Natural killer cell (primary cell): Measurements from ENCODE around the gene ARHGEF37. TPM values are rescaled to one million over a fixed set of nuclear protein-coding genes. Genes with fewer than 3 reads are reported as not detected.
"Not testable (repeated sequence)": the region's sequence is repeated elsewhere in the genome, so short reads cannot be mapped to it uniquely, and the experiment has no call there.

Experiments
- ATAC-seq, 3 donors: fragments of 150-1000 bp in 2 of 3; fragments of 200-7000 bp in 1 of 3; cut with Tn5 transposase; 1 replicate in 1 of 3; 2 replicates in 2 of 3; pipeline ENCODE4 v1.10.0; 2021; ENCODE audit warnings: mild to moderate bottlenecking in 2 of 3, moderate library complexity in 2 of 3
- DNase-seq, 2 donors: peaks; one replicate each; pipeline versions ENCODE4 v3.0.0 to v3.0.0-alpha.2; 2013 to 2021; ENCODE audit warnings: mixed read lengths in 1 of 2
- H3K27ac ChIP-seq: one replicate; pipeline ENCODE4 v1.5.1; 2013; ENCODE audit warnings: mild to moderate bottlenecking, low read length
- H3K27me3 ChIP-seq: one replicate; pipeline ENCODE4 v1.6.1; 2013; ENCODE audit warnings: low read length; ENCODE audit not compliant: control insufficient read depth, insufficient read depth
- H3K36me3 ChIP-seq: one replicate; pipeline ENCODE4 v1.6.1; 2013; ENCODE audit warnings: low read length; ENCODE audit not compliant: control insufficient read depth, insufficient read depth
- H3K4me1 ChIP-seq: one replicate; pipeline ENCODE4 v1.6.1; 2013; ENCODE audit warnings: low read length; ENCODE audit not compliant: control insufficient read depth, insufficient read depth
- H3K4me3 ChIP-seq: one replicate; pipeline ENCODE4 v1.5.1; 2013; ENCODE audit warnings: low read length
- H3K9me3 ChIP-seq: one replicate; pipeline ENCODE4 v1.6.1; 2013; ENCODE audit warnings: low read length; ENCODE audit not compliant: control insufficient read depth, insufficient read depth
- H3K27ac Mint-ChIP-seq, 2 donors: one replicate each; pipeline ENCODE4 v1.8.0; 2022; ENCODE audit warnings: mild to moderate bottlenecking in 2 of 2, mixed read lengths in 2 of 2, moderate library complexity in 1 of 2
- H3K27me3 Mint-ChIP-seq, 2 donors: one replicate each; pipeline ENCODE4 v1.8.0; 2022; ENCODE audit warnings: low read depth in 2 of 2, mixed read lengths in 2 of 2
- H3K36me3 Mint-ChIP-seq: one replicate; pipeline ENCODE4 v1.8.0; 2022; ENCODE audit warnings: mixed read lengths
- H3K4me1 Mint-ChIP-seq, 2 donors: one replicate each; pipeline ENCODE4 v1.8.0; 2022; ENCODE audit warnings: mixed read lengths in 2 of 2
- H3K4me3 Mint-ChIP-seq: one replicate; pipeline ENCODE4 v1.8.0; 2022; ENCODE audit warnings: mild to moderate bottlenecking, moderate library complexity, mixed read lengths
- H3K9me3 Mint-ChIP-seq, 2 donors: one replicate each; pipeline ENCODE4 v1.8.0; 2022; ENCODE audit warnings: mixed read lengths in 2 of 2
- WGBS: methylation state at CpG from one replicate; pipeline ENCODE4 v1.1.7; 2013; ENCODE audit warnings: missing lambda C conversion rate; ENCODE audit not compliant: insufficient coverage; 5-methylcytosine and 5-hydroxymethylcytosine counted together
- intact Hi-C: fragments of 100-400 bp; cut with micrococcal nuclease; formaldehyde crosslinking; loops from one replicate; pipeline ENCODE4 v1.14.2; 2022
- total RNA-seq, 4 donors: library from RNA; stranded (reverse); fragments of 120-200 nt in 1 of 4; gene quantifications; one replicate each; pipeline versions ENCODE4 v1.2.3 to v1.2.4, GENCODE V29; 2013 to 2022
- TF ChIP-seq, protein P1 (sequence below): fragments of 200-600 bp; IDR thresholded peaks from one replicate; pipeline ENCODE4 v1.8.0; 2022; ENCODE audit warnings: antibody characterized with exemption

Gene ARHGEF37
- total RNA-seq, 3 donors from 2014 or later (not counting 1 experiment from before 2014, with no cell fraction given): 0.61 to 2.6 TPM; not detected in 1

GRCh38 chr5:149667829-149668330 is 86.6 kb downstream of the ARHGEF37 start:
- peaks cover 0 to 3% of the 10 kb centered on the region in 2 donors for H3K27me3 Mint-ChIP-seq
- no peak overlapping the region for H3K27ac Mint-ChIP-seq
- peaks cover 0 to 3% of the 10 kb centered on the region in 2 donors for H3K4me1 Mint-ChIP-seq
- peaks cover 0 to 3% of the 10 kb centered on the region in 2 donors for H3K9me3 Mint-ChIP-seq
- TF ChIP-seq, protein P1, sequence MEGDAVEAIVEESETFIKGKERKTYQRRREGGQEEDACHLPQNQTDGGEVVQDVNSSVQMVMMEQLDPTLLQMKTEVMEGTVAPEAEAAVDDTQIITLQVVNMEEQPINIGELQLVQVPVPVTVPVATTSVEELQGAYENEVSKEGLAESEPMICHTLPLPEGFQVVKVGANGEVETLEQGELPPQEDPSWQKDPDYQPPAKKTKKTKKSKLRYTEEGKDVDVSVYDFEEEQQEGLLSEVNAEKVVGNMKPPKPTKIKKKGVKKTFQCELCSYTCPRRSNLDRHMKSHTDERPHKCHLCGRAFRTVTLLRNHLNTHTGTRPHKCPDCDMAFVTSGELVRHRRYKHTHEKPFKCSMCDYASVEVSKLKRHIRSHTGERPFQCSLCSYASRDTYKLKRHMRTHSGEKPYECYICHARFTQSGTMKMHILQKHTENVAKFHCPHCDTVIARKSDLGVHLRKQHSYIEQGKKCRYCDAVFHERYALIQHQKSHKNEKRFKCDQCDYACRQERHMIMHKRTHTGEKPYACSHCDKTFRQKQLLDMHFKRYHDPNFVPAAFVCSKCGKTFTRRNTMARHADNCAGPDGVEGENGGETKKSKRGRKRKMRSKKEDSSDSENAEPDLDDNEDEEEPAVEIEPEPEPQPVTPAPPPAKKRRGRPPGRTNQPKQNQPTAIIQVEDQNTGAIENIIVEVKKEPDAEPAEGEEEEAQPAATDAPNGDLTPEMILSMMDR: peak; percentile 36
- H3K4me1 ChIP-seq: no peaks in the 10 kb centered on the region
- H3K27me3 ChIP-seq: no peaks in the 10 kb centered on the region
- ATAC-seq: no peak
- H3K36me3 Mint-ChIP-seq: peaks cover 7% of the 10 kb centered on the region
- no peak overlapping the region for H3K27ac ChIP-seq
- intact Hi-C loops: loop anchor here (1.0 kb wide), 1 partner anchor 160 kb away; no protein-coding TSS in a partner anchor
- no peak overlapping the region for H3K4me3 Mint-ChIP-seq
- H3K9me3 ChIP-seq: peaks cover 7% of the 10 kb centered on the region
- H3K36me3 ChIP-seq: no peaks in the 10 kb centered on the region
- WGBS: 90% methylated on average over 4 of the region's 6 CpGs
- H3K4me3 ChIP-seq: no peak overlapping the region
- DNase-seq: no peak

DNA sequence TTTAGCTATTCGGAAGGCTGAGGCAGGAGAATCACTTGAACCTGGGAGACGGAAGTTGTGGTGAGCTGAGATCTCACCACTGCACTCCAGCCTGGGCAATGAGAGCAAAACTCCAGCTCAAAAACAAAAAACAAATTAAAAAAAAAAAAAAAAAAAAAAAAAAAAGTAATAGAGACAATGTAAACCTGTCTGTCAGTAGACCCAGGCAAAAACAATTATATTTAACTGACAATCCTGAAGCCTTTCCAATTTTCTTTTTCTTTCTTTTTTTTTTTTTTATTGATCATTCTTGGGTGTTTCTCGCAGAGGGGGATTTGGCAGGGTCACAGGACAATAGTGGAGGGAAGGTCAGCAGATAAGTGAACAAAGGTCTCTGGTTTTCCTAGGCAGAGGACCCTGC is 88.0 kb downstream of the ARHGEF37 start:
- WGBS: no CpG with 5 or more reads among the region's 3 CpGs
- ATAC-seq, DNase-seq, H3K27me3 Mint-ChIP-seq, intact Hi-C loops, H3K4me3 ChIP-seq, H3K9me3 ChIP-seq, H3K27me3 ChIP-seq, H3K27ac Mint-ChIP-seq, H3K36me3 ChIP-seq, H3K27ac ChIP-seq, H3K4me1 Mint-ChIP-seq, H3K9me3 Mint-ChIP-seq, H3K36me3 Mint-ChIP-seq, H3K4me1 ChIP-seq, H3K4me3 Mint-ChIP-seq: not testable (repeated sequence)

DNA sequence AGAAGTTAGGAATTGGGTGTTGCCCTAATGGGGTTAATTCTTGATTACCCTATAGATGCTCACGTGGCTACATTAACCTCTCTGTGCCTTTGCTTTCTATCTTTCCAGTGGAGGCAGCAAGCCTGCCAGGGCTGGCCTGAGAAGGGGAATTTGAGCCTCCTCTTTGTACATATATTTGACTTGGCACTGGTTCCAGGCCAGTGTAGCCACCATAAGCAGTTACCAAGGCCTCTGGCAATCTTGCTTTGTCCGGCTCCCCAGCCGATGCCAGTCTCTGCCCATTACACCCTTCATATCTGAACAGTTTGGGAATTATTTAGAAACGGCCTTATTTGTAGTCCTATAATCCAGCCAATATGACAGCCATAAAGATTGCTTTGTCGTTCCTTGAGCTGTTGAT is 90.2 kb downstream of the ARHGEF37 start:
- WGBS: 100% methylated on average over 5 of the region's 5 CpGs
- Histone ChIP-seq H3K9me3 (peaks cover 7% of the 10 kb centered on the region), H3K36me3 (no peaks in the 10 kb centered on the region), H3K4me3 (no peak overlapping the region), H3K27me3 (no peaks in the 10 kb centered on the region), H3K27ac (no peak overlapping the region), H3K4me1 (no peaks in the 10 kb centered on the region)
- Mint-ChIP-seq H3K27ac (no peak overlapping the region), H3K36me3 (peaks cover 7% of the 10 kb centered on the region), H3K9me3 (peaks cover 0 to 3% of the 10 kb centered on the region in 2 donors), H3K4me3 (no peak overlapping the region), H3K4me1 (peaks cover 0 to 3% of the 10 kb centered on the region in 2 donors), H3K27me3 (peaks cover 6 to 15% of the 10 kb centered on the region in 2 donors)
- intact Hi-C loops: no loop called here
- ATAC-seq (no peak), DNase-seq (no peak)
- TF ChIP-seq, protein P1: no peak

- Histone ChIP-seq H3K9me3 (peaks cover 7% of the 10 kb centered on the region), H3K27ac (no peak overlapping the region), H3K4me1 (no peaks in the 10 kb centered on the region), H3K36me3 (no peaks in the 10 kb centered on the region), H3K27me3 (no peaks in the 10 kb centered on the region), H3K4me3 (no peak overlapping the region)
- H3K27ac Mint-ChIP-seq: no peak overlapping the region
- TF ChIP-seq, protein P1: no peak
- no peaks in the 10 kb centered on the region for H3K4me1 Mint-ChIP-seq
- DNase-seq: no peak
- peaks cover 5% of the 10 kb centered on the region for H3K36me3 Mint-ChIP-seq
- H3K27me3 Mint-ChIP-seq: peaks cover 6 to 15% of the 10 kb centered on the region in 2 donors
- H3K4me3 Mint-ChIP-seq: no peak overlapping the region
- H3K9me3 Mint-ChIP-seq: peaks cover 0 to 3% of the 10 kb centered on the region in 2 donors
- intact Hi-C loops: no loop called here
- ATAC-seq: no peak
- 96% methylated on average over 6 of the region's 7 CpGs for WGBS
These were observed 91.6 kb downstream of the ARHGEF37 start for GRCh38 chr5:149672701-149673476.
